GM21576 (cell line): ENCODE measurements around the gene FGD5.
"Not testable (repeated sequence)": the region's sequence is repeated elsewhere in the genome, so short reads cannot be mapped to it uniquely, and the experiment has no call there.

Experiments used
- ATAC-seq: cut with Tn5 transposase; IDR thresholded peaks from one replicate; pipeline ENCODE4 v1.9.1; 2021; ENCODE audit warnings: mild to moderate bottlenecking, moderate library complexity; ENCODE audit not compliant: unreplicated experiment

Gene FGD5

DNA sequence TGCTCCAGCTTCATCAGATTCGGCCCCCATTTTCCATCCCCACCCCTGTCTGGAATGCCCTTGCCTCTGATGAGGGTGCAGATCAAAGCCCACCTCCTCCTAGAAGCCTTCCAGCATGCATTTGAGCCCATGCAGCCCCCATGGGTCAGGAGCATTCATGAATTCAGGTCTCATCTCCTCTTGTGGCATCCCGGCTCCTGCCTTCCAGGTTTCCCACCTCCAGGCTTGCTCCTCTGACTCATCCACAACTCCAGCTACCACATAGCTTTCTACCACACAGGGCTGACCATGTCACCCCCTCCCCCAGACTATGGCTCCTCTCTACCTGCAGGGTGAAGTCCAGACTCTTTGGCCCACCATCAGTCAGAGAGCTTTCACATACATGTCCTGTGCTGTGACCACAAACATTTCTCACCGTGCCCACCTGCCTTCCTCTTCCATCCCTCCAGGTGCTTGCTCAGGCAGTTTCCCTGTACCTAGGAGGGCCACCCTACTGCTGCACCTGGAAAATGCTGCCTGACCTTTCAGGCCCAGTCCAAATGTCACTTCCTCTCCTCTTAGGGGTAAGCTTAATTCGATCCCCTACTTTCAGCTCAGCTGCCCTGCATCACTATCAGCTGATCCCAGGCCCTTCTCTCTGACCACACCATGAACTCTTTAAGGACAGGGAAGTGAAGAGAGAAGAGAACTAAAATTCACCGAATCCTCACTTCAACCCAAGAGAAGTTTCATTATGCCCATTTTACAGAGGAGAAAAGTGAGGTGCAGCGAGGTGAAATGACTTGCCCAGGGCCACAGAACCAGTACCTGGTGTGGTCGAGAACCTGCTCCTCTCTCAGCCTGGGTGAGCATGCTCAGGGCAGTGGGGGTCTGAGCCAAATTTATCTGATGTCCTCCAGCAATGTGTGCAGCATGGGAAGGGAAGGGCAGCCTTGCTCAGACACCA, 13.7 kb upstream of the FGD5 start:
- no peak for ATAC-seq

DNA sequence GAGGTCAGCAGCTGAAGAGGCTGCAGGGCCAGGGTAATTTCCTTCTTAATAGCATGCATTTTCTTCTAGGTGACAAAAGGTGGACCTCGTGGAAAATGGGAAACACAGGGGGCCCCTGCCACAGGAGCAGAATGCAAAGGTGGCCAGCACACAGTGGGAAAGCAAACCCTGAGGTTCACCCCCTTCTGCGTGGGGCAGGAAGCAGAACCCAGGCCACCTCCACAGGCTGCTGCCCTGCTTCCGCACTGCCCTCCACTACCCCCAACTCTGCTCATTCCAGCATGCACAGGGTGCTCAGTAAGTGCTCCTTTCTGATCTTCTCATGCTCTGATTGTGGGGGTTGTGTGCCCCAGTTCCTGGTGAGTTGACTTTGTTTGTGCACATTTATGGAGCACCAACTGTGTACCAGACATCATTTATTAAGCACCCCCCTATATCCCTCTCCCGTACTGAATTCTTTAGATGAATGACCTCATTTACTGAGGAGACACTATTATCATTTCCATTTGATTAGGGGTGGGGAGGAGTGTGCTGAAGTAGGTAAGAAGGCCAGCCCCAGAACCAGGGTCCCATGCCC, 12.7 kb upstream of the FGD5 start:
- no peak for ATAC-seq

DNA sequence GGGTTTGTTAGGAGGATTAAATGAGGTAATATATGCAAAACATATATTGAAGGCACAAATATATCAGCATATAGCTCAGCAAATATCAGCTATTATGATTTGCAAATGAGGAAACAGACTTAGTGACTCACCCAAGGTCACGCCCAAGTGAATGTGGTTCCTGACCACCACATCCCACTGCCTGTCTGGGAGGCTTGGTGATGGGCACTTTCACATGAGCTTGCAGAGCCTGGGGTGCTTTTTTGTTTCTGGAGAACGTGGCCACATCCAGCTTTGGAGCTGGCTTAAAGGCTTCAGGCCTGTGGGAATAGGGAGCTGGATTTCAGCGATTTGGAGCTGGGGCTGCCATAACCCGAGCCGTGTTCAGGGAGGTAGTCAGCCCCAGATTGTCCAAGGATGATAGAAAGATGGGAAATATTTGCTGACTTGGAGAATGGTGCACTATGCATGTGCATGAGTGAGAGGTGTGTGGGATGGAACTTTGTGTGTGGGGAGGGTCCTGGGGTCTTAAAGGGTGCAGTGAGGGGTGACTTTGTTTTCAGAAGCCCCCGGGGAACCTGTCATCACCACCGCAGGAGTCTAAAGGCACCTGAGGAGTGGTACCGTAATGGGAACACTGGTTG, 12.0 kb upstream of the FGD5 start:
- ATAC-seq: no peak

DNA sequence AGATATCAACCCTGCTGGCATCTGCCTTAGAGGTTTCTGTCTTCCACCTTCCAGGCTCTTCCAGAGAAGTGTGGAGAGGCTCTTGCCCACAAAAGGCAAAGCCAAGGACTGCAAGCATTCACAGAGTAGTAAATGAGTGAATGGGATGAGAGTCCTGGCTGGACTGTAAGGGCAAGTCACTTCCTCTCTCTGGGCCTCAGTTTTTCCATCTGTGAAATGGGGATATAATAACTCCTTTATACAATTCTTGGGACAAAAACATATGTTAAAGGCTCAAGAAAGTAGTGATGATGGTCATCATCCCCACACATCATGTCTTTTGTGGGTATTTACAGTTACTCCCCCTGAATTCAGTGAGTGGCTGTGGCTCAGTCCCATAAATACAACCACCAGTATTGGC, 10.7 kb upstream of the FGD5 start:
- ATAC-seq: no peak

DNA sequence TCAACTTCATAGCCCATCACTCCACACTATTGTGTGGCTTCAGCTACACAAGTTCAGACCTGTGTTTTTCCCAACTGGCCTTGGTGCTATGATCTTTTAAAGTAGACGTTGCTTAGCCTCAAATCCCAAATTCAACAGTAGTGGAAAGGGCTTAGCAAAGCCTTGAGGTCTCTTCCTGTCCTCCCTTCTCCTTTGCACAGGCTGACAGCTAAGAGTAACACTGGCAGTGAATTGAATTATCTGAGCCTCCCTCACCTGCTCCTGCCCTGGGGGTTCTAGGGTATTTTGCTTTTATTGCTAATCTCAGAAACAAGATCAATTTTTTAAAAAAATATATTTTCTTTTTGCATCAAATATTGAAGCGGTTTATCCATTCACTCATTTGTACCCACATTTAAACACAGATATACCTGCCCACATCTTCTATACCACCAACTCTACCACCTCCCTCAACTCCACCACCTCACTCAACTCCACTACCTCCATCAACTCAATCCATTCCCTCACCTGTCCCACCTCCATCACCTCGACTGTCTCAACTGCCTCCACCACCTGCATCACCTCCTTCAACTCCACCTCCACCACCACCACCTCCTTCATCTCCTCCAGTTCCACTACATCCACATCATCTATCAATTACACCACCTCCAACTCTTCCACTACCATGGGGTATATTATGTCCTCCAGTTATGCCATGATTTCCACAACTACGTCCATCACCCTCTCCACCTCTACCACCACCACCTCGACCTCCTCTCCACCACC, 10.1 kb upstream of the FGD5 start:
- ATAC-seq: no peak

DNA sequence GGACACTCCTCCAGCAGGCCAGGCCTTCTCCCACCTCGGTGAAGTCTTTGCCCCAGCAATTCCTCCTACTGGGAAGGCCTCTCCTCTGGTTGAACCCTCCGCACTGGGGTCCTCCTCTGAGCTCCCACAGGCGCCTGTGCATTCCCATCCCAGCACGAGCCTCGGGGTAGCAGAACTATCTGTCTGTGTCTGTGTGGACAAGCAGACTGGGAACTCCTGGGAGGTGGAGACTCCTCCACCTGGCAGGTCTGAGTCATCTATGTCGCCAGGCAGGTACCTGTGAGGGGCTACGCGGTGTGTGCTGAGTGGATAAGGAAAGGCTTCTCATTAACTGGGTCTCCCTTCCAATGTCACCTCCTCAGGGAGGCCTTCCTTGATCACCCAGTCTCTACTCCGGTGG, 9.2 kb upstream of the FGD5 start:
- not testable (repeated sequence) for ATAC-seq

DNA sequence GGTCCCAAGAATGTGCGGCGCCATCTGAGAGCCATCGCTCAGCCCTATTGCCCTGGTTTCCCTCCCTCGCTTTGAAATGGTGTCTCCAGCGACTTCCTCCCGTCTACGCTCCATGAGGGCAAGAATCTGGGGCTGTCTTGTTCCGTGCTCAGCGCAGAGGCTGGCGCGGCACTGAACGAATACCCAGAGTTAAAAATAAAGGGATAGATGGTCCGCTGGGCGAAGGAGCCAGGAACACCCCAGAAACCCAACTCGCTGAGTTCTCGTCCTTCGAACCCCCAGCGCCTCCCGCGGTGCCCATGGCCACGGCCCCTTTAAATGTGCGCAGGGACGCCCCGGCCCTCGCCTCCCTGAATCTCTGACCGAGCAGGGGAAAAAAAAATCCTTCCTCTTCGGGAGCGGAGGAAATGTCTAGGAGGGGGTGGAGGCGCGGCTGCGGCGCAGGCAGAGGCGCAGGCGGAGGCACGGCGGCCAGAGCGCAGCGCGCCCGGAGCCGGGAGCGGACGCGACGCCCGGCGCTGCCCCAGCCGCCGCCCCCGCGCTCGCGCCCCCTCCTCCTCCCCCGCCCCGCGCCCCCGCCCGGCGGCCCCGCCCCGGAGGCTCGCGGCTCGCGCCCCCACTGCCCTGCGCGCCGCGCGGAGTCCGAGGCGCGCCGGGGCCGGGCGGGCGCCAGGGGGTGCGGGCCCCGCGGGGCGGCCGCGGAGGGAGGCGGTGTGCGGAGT, 8.5 kb upstream of the FGD5 start:
- no peak for ATAC-seq

DNA sequence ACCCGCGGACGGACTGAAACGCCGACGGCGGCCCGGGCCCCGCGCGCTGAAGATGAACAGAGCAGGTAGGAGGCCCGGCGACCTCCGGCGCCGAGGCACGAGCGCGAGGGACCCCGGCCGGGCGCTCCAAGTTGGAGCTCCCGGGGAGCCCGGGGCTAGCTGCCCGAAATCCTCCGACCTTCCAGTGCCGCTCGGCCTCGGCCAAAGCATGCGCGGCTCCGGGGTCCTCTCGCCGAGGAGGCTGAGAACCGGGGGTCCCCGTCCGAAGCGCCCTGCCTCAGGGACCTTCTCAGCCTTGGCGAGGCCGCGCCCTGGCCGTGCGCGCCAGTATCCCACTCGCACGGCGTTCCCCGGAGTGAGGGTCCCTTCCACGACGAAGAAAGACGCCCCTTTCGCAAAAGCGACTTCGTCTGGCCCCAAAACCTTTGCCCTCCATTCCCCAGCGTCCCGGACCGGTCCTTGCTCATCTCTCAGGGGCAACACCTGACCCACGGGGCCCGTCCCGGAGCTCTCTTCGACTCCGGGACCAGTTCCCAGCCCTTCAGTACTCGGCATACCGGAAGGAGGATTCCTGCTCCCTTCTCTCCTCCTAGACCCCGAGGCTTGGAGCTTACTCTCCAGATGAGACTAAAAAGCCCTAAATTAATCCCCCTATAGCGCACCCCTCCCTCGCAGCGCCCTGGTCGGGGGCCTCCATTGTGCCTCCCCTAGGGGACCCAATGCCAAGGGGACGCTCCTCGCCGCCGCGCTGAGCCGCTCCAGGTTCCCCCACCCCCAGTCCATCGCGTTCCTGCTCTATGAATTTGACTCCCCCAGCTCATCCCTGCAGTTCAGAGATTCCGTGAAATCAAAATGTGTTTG, 7.7 kb upstream of the FGD5 start:
- no peak for ATAC-seq

DNA sequence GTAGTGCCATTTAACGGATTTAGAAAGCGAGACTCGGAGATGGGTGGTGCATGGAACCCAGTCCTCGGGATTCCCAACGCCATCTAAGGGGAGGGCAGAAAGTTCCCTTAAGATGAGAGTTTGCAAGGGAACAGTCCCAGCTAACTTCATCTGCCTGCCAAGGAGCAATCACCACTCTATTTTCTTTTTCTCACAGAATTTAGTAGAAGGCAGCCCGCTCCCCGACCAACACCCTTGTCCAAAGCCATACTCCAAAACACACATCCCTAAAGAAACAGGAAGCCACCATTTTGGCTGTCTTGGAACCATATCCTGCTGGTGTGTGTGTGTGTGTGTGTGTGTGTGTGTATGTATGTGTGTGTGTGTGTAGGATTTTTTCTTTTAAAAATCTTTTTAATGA, 7.1 kb upstream of the FGD5 start:
- ATAC-seq: no peak

DNA sequence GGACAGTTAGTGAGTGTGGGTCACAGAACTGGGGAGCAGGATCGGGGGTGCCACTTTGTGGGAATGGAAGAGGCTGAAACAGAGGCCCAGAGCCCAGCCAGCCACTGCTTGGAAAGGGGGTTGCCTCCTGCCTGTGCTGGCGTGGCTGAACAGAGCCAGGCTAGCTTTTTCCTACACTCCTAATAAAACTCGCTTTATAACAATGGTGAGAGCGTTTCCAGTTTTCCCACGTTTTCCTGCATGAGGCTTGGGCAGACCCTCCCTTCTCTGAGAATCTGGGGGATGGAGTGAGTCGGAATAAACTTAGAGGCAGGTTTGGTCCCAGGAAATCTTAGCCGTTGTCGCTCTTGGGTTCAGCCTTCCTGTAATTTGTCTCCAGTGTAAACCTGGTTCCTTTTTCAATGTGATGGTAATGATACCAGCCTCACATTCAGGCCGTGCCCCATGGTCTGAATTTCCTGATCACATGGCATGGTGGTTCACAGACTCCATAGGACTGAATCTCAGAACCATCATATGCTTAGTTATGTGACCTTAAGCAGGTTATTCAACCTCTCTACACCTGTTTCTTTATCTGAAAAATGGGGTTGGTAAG, 6.5 kb upstream of the FGD5 start:
- no peak for ATAC-seq

DNA sequence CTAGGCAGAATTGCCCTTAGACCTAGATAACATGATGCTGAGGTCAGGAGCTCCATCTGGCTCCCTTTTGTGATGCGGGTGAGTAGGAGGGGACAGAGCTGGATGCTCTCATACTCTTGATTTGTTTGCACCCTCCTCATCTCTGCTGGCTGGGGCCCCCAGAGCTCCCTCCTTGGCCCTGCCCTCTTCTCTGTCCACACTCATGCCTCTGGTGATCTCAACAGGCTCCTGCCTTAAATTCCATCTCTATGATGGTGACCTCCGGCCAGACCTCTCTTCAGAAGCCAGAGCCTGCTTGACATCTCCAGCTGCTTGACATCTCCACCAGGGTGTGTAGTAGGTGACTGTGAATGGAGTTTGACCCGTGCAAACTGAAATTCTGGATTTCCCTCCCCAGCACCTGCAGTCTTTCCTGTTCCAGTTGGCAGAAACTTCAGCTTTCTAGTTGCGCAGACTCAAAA, 4.3 kb upstream of the FGD5 start:
- ATAC-seq: no peak

DNA sequence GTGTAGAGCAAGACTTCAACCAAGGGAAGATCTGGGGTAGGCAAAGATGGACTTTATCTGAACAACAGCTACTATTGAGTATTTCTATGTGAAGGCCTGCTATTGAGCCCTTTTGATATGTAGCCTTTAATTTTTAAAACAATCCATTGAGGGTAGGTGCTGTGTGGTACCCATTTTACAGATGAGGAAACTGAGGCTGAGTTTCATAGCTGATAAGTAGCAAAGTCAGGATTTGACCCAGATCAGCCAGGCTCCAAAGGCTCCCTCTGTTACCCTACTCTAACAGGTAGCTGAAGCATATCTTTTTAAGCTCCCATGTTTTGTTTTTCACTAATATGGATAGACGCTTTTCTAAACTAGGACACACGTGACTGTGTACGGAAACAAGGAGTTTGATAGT, 2.4 kb upstream of the FGD5 start:
- ATAC-seq: no peak

DNA sequence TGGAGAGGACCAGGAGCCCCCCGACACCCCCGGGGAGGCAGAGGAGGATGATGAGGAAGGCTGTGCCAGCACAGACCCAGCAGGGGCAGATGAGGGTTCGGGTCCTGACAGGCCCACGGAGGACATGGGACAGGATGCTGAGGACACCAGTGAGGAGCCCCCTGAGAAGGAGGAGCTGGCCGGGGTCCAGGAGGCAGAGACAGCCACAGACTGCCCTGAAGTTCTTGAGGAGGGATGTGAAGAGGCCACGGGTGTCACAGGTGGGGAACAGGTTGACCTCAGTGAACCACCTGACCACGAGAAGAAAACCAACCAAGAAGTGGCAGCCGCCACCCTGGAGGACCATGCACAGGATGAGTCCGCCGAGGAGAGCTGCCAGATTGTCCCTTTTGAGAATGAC, 909 bp downstream of the FGD5 start:
- no peak for ATAC-seq

DNA sequence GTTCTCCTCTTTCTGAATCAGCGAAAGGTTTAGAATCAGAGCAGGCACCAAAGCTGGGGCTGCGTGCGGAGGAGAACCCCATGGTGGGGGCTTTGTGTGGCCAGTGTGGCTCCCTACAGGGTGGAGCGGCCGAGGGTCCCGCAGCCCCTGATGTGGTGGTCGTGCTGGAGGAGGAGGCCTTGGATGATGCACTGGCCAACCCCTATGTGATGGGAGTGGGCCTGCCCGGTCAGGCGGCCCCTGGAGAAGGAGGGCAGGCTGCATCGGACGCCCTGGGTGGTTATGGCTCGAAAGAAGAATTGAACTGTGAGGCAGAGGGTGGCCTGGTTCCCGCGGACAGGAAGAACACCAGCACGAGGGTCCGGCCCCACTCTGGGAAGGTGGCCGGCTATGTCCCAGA, 1.4 kb downstream of the FGD5 start:
- no peak for ATAC-seq

DNA sequence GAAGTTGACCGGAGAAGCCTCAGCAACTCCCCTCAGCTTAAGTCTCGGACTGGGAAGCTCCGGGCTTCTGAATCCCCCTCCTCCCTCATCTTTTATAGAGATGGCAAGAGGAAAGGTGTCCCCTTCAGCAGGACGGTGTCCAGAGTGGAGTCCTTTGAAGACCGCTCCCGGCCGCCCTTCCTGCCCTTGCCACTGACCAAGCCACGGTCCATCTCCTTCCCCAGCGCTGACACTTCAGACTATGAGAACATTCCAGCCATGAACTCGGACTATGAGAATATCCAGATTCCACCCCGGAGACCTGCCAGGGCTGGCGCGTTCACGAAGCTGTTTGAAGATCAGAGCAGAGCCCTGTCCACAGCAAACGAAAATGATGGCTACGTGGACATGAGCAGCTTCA, 2.4 kb downstream of the FGD5 start:
- ATAC-seq: no peak

DNA sequence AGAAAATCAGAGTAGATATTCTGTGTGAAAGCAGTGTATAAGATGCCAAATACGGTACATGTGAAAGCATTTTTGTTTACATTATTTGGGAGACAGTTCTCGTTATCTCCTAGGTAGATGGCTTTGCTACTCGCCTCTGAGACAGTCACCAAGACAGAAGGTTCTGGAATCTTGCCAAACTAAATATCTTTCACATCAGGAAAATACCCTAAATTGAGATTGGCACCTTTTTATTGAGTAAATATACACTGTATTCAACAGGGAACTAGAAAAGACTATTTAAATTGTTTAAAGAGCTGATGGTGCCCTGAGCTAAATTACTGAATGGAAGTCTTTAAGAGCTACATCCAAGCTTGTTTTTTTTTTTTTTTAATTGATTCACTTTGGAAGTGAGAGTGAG, 3.4 kb downstream of the FGD5 start:
- ATAC-seq: no peak

DNA sequence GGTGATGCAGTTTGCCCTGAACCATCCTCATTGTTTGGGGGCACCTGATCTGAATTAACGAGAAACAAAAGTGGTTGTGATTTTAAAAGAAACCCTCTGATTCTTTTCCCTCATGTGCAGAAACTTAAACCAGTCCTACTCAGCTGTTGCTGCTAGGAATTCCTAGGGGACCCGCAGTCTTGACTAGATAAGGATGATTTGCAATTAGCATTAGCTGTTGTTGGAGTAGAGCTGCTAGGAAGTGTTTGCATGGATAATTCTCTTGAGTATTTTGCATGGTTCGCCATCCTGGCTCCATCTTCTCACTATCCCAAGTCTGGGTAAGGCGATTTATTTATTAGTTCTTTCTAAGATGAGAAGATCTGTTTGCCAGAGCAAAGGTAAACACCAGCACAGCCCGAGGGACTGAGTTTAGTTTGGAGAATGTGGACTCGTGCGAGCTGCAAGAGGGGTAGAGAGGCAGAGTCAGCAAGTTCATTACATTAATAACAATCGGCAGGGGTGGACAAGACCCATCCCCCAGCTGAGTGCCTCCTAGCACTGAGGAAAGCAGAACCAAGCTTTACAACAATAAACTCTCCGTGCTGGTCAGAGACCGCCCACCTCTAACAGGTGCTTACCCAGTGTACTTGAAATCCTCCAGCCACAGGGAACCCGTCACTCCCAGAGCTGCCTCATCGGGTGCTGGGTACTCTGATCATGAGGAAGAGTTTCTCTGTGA, 4.1 kb downstream of the FGD5 start:
- ATAC-seq: no peak

DNA sequence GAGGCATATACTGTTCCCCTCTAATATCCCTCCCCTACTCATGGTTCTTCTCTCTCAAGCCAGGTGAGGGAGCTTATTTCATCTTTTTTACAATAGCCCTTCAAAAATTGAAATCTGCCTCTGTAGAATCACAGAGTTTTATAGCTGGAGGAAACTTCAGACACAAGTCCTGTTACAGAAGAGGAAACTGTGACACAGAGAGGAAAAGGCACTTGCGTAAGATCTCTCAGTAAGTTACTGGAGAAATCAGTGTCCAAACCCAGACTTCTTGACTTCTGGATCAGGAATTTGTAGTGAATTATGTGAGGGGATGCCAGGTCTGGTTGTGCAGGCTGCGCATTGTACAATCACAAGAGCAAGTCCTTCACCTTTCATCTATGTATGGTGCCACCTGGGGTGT, 4.6 kb downstream of the FGD5 start:
- ATAC-seq: no peak
